HCT116 (cell line): ENCODE data around the gene AGRP. TPM values are rescaled to one million over a fixed set of nuclear protein-coding genes. Genes with fewer than 3 reads are reported as not detected.

Experiments
- ATAC-seq: fragments of 200-7000 bp; cut with Tn5 transposase; 2 replicates; pipeline ENCODE4 v1.9.1; 2020; ENCODE audit warnings: mild to moderate bottlenecking, moderate library complexity
- BruUV-seq: library from RNA; stranded (reverse); fragments of 400-500 nt; replicated peaks from 2 replicates; lab custom pipeline; 2021; lab: Mats Ljungman, UMichigan
- CTCF ChIA-PET: fragments of 300-600 bp; sonication (Branson Sonifier 250); formaldehyde crosslinking; loops from one replicate; lab custom pipeline; 2021; ENCODE audit warnings: antibody characterized with exemption; lab: Charles Lee
- POLR2A ChIA-PET: fragments of 300-600, 350-600 bp; sonication (Branson Sonifier 250); formaldehyde crosslinking; loops from one replicate; lab custom pipeline; 2021; ENCODE audit warnings: antibody characterized with exemption; lab: Charles Lee
- RAD21 ChIA-PET, 2 experiments: fragments of 300-600 bp; sonication (Branson Sonifier 250); formaldehyde crosslinking; loops; one replicate each; lab custom pipeline; 2023; ENCODE audit warnings: low total read pairs in 2 of 2; ENCODE audit not compliant: uncharacterized antibody in 2 of 2, unreplicated experiment in 2 of 2, low non-redundant PET in 1 of 2; lab: Charles Lee
- DNase-seq: peaks from one replicate; pipeline ENCODE4 v3.0.0-alpha.2; 2010; ENCODE audit warnings: low read depth, low spot score
- H2AFZ ChIP-seq: fragments of 200-600 bp; shearing (Covaris generic), sonication (generic); 2 replicates; pipeline ENCODE4 v1.6.1; 2017; ENCODE audit warnings: low read depth, mixed run types, mixed read lengths, antibody characterized with exemption, low read length; ENCODE audit not compliant: poor library complexity, severe bottlenecking
- H3K27ac ChIP-seq: 2 replicates; pipeline ENCODE4 v1.5.1; 2012; ENCODE audit warnings: low read depth, low read length
- H3K27me3 ChIP-seq: fragments of 200-600 bp; sonication (generic); 2 replicates; pipeline ENCODE4 v1.6.1; 2016; ENCODE audit warnings: mixed run types, low read length, mixed read lengths; ENCODE audit not compliant: insufficient read depth
- H3K36me3 ChIP-seq, 2 experiments: fragments of 200-500 bp in 1 of 2; fragments of 200-600 bp in 1 of 2; sonication (Bioruptor generic) in 1 of 2; sonication (generic) in 1 of 2; 2 replicates each; pipeline versions ENCODE4 v1.5.1 to v1.6.1; 2014 to 2016; ENCODE audit warnings: low read length in 2 of 2, inconsistent platforms in 1 of 2, mixed read lengths in 1 of 2, mixed run types in 1 of 2; ENCODE audit not compliant: insufficient read depth in 2 of 2, control insufficient read depth in 1 of 2
- H3K4me1 ChIP-seq, 2 experiments: fragments of 200-600 bp in 1 of 2; sonication (generic) in 1 of 2; 2 replicates each; pipeline versions ENCODE4 v1.5.1 to v1.6.1; 2012 to 2017; ENCODE audit warnings: low read length in 2 of 2, inconsistent platforms in 1 of 2, mild to moderate bottlenecking in 1 of 2, mixed read lengths in 1 of 2, mixed run types in 1 of 2, moderate library complexity in 1 of 2; ENCODE audit not compliant: insufficient read depth in 2 of 2, control insufficient read depth in 1 of 2
- H3K4me2 ChIP-seq: fragments of 200-600 bp; sonication (generic); 2 replicates; pipeline ENCODE4 v1.6.1; 2017; ENCODE audit warnings: mixed run types, low read length, mixed read lengths
- H3K4me3 ChIP-seq, 2 experiments: fragments of 200-600 bp in 1 of 2; sonication (generic) in 1 of 2; replicated peaks in 1 of 2; 2 replicates each; pipeline ENCODE4 v1.5.1; 2011 to 2016; ENCODE audit warnings: low read length in 2 of 2, control low read depth in 1 of 2, low read depth in 1 of 2, mild to moderate bottlenecking in 1 of 2, mixed read lengths in 1 of 2, mixed run types in 1 of 2
- H3K79me2 ChIP-seq: fragments of 200-600 bp; sonication (generic); 2 replicates; pipeline ENCODE4 v1.6.1; 2017; ENCODE audit warnings: mild to moderate bottlenecking, mixed run types, low read length, moderate library complexity, mixed read lengths; ENCODE audit not compliant: insufficient read depth
- H3K9ac ChIP-seq: fragments of 200-600 bp; sonication (generic); 2 replicates; pipeline ENCODE4 v1.6.1; 2016; ENCODE audit warnings: low read length, mixed read lengths
- H3K9me2 ChIP-seq: fragments of 200-600 bp; sonication (generic), shearing (Covaris generic); 2 replicates; pipeline ENCODE4 v1.6.1; 2017; ENCODE audit warnings: mixed run types, mild to moderate bottlenecking, moderate library complexity; ENCODE audit not compliant: insufficient read depth
- H3K9me3 ChIP-seq, 2 experiments: fragments of 200-500 bp in 1 of 2; fragments of 200-600 bp in 1 of 2; sonication (Bioruptor generic) in 1 of 2; sonication (generic) in 1 of 2; 2 replicates each; pipeline ENCODE4 v1.6.1; 2014 to 2017; ENCODE audit warnings: low read length in 2 of 2, mixed read lengths in 2 of 2, inconsistent platforms in 1 of 2, low read depth in 1 of 2, mild to moderate bottlenecking in 1 of 2, mixed run types in 1 of 2, moderate library complexity in 1 of 2; ENCODE audit not compliant: control insufficient read depth in 1 of 2, insufficient read depth in 1 of 2
- H4K20me1 ChIP-seq: fragments of 200-600 bp; sonication (generic), shearing (Covaris generic); 2 replicates; pipeline ENCODE4 v1.6.1; 2017; ENCODE audit warnings: mixed run types, mild to moderate bottlenecking, moderate library complexity; ENCODE audit not compliant: insufficient read depth
- CBX3 ChIP-seq: IDR thresholded peaks from 2 replicates; pipeline ENCODE4 v1.6.1; 2012; ENCODE audit warnings: low read depth
- CEBPB ChIP-seq: IDR thresholded peaks from 2 replicates; pipeline ENCODE4 v1.6.1; 2012; ENCODE audit warnings: low read depth
- EGR1 ChIP-seq: IDR thresholded peaks from 2 replicates; pipeline ENCODE4 v1.6.1; 2012; ENCODE audit warnings: low read depth
- ELF1 ChIP-seq: IDR thresholded peaks from 2 replicates; pipeline ENCODE4 v1.6.1; 2012; ENCODE audit warnings: low read depth, borderline replicate concordance
- EZH2phosphoT487 ChIP-seq: fragments of 200-600 bp; IDR thresholded peaks from 2 replicates; pipeline ENCODE4 v1.6.1; 2018; ENCODE audit warnings: antibody characterized with exemption, borderline replicate concordance
- FOSL1 ChIP-seq: IDR thresholded peaks from 2 replicates; pipeline ENCODE4 v1.6.1; 2012; ENCODE audit warnings: low read depth
- JUND ChIP-seq: IDR thresholded peaks from 2 replicates; pipeline ENCODE4 v1.6.1; 2012
- POLR2A ChIP-seq: IDR thresholded peaks from 2 replicates; pipeline ENCODE4 v1.7.0; 2011; ENCODE audit warnings: borderline replicate concordance; ENCODE audit not compliant: insufficient read depth, insufficient read length; ENCODE audit errors: extremely low read depth
- RAD21 ChIP-seq: IDR thresholded peaks from 2 replicates; pipeline ENCODE4 v1.6.1; 2012; ENCODE audit warnings: low read depth, mild to moderate bottlenecking
- SIN3A ChIP-seq: IDR thresholded peaks from 2 replicates; pipeline ENCODE4 v1.6.1; 2012; ENCODE audit warnings: low read depth
- SP1 ChIP-seq: IDR thresholded peaks from 2 replicates; pipeline ENCODE4 v1.6.1; 2012; ENCODE audit warnings: low read depth
- TCF7L2 ChIP-seq: IDR thresholded peaks from 2 replicates; pipeline ENCODE4 v1.7.0; 2011; ENCODE audit warnings: borderline replicate concordance, inconsistent platforms; ENCODE audit not compliant: insufficient read depth, insufficient read length; ENCODE audit errors: extremely low read depth
- YY1 ChIP-seq: IDR thresholded peaks from 2 replicates; pipeline ENCODE4 v1.6.1; 2011; ENCODE audit warnings: low read length, low read depth, moderate library complexity, mild to moderate bottlenecking; ENCODE audit not compliant: insufficient replicate concordance; ENCODE audit errors: extremely low read depth
- ZFX ChIP-seq: fragments of 450-650 bp; IDR thresholded peaks from 2 replicates; pipeline ENCODE4 v1.6.1; 2017
- ZNF274 ChIP-seq: fragments of 200-500 bp; sonication (Bioruptor generic); IDR thresholded peaks from 2 replicates; pipeline ENCODE4 v1.6.1; 2014; ENCODE audit warnings: mild to moderate bottlenecking, low read depth, low read length, inconsistent platforms
- intact Hi-C: fragments of 100-400 bp; cut with micrococcal nuclease; formaldehyde crosslinking; loops from 2 replicates; pipeline ENCODE4 v1.10.0; 2022
- total RNA-seq: library from RNA; stranded (reverse); gene quantifications from one replicate; pipeline ENCODE4 v1.2.1, GENCODE V29; 2021; ENCODE audit not compliant: unreplicated experiment
- TF ChIP-seq, protein P1 (sequence below), 3 experiments: fragments of 200-600 bp in 1 of 3; sonication (generic) in 1 of 3; IDR thresholded peaks in 2 of 3; conservative IDR thresholded peaks in 1 of 3; 2 replicates each; pipeline ENCODE4 v1.5.1; 2012 to 2017; ENCODE audit warnings: low read depth in 2 of 3, low read length in 2 of 3, antibody characterized with exemption in 1 of 3, borderline replicate concordance in 1 of 3, control low read depth in 1 of 3, mild to moderate bottlenecking in 1 of 3, mixed read lengths in 1 of 3, mixed run types in 1 of 3, moderate library complexity in 1 of 3; ENCODE audit not compliant: insufficient read depth in 1 of 3
- TF ChIP-seq, protein P2 (sequence below): IDR thresholded peaks from 2 replicates; pipeline ENCODE4 v1.6.1; 2012
- TF ChIP-seq, protein P3 (sequence below): IDR thresholded peaks from 2 replicates; pipeline ENCODE4 v1.6.1; 2012; ENCODE audit warnings: low read depth
- TF ChIP-seq, protein P4 (sequence below): IDR thresholded peaks from 2 replicates; pipeline ENCODE4 v1.6.1; 2012

AGRP gene
- total RNA-seq, 1 experiment from 2014 or later = not detected

DNA sequence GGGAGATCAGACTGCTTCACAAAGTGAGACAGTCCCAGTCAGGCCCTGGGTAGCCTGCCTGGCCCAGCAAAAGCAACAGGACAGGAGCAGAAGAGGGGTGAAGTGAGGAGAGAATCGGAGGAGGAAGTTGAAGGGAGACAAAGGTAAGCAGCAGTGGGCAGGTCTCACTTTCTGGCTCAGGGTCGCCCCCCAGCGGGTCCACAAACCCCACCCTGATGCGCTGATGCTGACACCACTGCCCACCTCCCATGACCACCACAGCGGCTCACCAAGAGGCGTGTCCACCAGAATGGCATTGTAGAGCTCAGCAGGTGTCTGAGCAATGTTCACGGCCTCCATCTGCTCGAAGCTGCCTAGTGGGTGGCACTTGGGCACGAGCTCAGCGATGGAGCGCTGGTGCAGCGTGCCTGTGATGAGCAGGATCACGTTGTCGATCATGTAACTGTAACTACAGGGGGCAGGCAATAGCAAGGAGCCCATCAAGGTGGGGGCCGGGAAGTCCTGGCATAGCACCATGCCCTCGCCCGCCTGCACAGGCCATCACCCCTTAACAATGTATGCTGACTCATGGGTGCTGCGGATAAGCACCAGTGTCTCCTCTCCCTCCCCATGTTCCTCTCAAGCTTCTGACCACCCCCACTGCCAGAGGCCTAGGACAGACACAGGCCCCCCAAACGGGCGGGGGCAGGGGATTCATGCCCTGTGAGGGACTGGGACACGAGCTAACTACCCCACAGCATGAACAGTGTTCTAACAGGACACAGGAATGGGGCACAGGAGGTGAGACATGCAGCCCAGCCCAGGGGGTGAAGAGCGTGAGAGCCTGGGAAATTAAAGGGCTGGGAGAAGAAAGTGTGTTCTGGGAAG is 38.9 kb downstream of the AGRP start:
- CTCF ChIA-PET = no interaction called here
- POLR2A ChIA-PET = interaction anchor here (1.1 kb wide), 1 partner anchor 14 kb away, joined by 3 read pairs; the partner anchor contains the start of gene HSD11B2
- no peaks in the 10 kb centered on the region for H3K27me3 ChIP-seq
- no peak overlapping the region for H3K4me3 ChIP-seq
- TF ChIP-seq, protein P1, sequence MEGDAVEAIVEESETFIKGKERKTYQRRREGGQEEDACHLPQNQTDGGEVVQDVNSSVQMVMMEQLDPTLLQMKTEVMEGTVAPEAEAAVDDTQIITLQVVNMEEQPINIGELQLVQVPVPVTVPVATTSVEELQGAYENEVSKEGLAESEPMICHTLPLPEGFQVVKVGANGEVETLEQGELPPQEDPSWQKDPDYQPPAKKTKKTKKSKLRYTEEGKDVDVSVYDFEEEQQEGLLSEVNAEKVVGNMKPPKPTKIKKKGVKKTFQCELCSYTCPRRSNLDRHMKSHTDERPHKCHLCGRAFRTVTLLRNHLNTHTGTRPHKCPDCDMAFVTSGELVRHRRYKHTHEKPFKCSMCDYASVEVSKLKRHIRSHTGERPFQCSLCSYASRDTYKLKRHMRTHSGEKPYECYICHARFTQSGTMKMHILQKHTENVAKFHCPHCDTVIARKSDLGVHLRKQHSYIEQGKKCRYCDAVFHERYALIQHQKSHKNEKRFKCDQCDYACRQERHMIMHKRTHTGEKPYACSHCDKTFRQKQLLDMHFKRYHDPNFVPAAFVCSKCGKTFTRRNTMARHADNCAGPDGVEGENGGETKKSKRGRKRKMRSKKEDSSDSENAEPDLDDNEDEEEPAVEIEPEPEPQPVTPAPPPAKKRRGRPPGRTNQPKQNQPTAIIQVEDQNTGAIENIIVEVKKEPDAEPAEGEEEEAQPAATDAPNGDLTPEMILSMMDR (IDR thresholded peaks at IDR 0.05 in 2 of 3, conservative IDR thresholded peaks at IDR 0.05 in 1 of 3; ENCODE audit: borderline replicate concordance in 1 of 3, insufficient read depth in 1 of 3, low read depth in 2 of 3, low read length in 2 of 3) = no peak
- TF ChIP-seq JUND (no peak), ZFX (no peak), CEBPB (no peak), YY1 (no peak), FOSL1 (no peak), POLR2A (no peak), EZH2phosphoT487 (no peak), CBX3 (no peak), ZNF274 (no peak), SIN3A (no peak), EGR1 (no peak), TCF7L2 (no peak), SP1 (no peak), RAD21 (no peak), ELF1 (no peak)
- TF ChIP-seq, protein P2, sequence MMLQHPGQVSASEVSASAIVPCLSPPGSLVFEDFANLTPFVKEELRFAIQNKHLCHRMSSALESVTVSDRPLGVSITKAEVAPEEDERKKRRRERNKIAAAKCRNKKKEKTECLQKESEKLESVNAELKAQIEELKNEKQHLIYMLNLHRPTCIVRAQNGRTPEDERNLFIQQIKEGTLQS = no peak
- TF ChIP-seq, protein P3, sequence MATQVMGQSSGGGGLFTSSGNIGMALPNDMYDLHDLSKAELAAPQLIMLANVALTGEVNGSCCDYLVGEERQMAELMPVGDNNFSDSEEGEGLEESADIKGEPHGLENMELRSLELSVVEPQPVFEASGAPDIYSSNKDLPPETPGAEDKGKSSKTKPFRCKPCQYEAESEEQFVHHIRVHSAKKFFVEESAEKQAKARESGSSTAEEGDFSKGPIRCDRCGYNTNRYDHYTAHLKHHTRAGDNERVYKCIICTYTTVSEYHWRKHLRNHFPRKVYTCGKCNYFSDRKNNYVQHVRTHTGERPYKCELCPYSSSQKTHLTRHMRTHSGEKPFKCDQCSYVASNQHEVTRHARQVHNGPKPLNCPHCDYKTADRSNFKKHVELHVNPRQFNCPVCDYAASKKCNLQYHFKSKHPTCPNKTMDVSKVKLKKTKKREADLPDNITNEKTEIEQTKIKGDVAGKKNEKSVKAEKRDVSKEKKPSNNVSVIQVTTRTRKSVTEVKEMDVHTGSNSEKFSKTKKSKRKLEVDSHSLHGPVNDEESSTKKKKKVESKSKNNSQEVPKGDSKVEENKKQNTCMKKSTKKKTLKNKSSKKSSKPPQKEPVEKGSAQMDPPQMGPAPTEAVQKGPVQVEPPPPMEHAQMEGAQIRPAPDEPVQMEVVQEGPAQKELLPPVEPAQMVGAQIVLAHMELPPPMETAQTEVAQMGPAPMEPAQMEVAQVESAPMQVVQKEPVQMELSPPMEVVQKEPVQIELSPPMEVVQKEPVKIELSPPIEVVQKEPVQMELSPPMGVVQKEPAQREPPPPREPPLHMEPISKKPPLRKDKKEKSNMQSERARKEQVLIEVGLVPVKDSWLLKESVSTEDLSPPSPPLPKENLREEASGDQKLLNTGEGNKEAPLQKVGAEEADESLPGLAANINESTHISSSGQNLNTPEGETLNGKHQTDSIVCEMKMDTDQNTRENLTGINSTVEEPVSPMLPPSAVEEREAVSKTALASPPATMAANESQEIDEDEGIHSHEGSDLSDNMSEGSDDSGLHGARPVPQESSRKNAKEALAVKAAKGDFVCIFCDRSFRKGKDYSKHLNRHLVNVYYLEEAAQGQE = no peak
- TF ChIP-seq, protein P4, sequence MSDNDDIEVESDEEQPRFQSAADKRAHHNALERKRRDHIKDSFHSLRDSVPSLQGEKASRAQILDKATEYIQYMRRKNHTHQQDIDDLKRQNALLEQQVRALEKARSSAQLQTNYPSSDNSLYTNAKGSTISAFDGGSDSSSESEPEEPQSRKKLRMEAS = no peak
- H3K9me3 ChIP-seq = no peaks in the 10 kb centered on the region
- peaks cover 0 to 3% of the 10 kb centered on the region in 2 experiments; a peak in 1 of 4 replicates for H3K4me1 ChIP-seq
- H3K27ac ChIP-seq = no peak overlapping the region
- H3K36me3 ChIP-seq = no peaks in the 10 kb centered on the region; a peak in 1 of 4 replicates
- no peaks in the 10 kb centered on the region for H3K79me2 ChIP-seq
- H3K9ac ChIP-seq = no peak overlapping the region
- intact Hi-C loops = no loop called here
- H3K4me2 ChIP-seq = no peak overlapping the region
- H4K20me1 ChIP-seq = no peaks in the 10 kb centered on the region
- BruUV-seq = no TSS peak
- no peak for ATAC-seq
- H3K9me2 ChIP-seq = no peaks in the 10 kb centered on the region
- RAD21 ChIA-PET = no interaction called here
- H2AFZ ChIP-seq = no peak overlapping the region
- DNase-seq = no peak
